GM12878 (cell line): ENCODE results near the gene SPEG. TPM values are rescaled to one million over a fixed set of nuclear protein-coding genes. Genes with fewer than 3 reads are reported as not detected.

Experiments used
- BACH1 ChIP-seq: fragments of 450-650 bp; IDR thresholded peaks from 2 replicates; pipeline ENCODE4 v1.6.1; 2017; ENCODE audit warnings: mild to moderate bottlenecking, borderline replicate concordance
- BHLHE40 ChIP-seq, 2 experiments: fragments of 450-650 bp in 1 of 2; IDR thresholded peaks; 2 replicates each; pipeline ENCODE4 v1.6.1; 2011 to 2017; ENCODE audit warnings: low read depth in 2 of 2, borderline replicate concordance in 1 of 2, improper control_type of control experiment in 1 of 2, low read length in 1 of 2, mild to moderate bottlenecking in 1 of 2
- CBX3 ChIP-seq: fragments of 200-600 bp; sonication (generic); IDR thresholded peaks from 2 replicates; pipeline ENCODE4 v1.6.1; 2016; ENCODE audit warnings: low read depth, borderline replicate concordance
- CTCF ChIP-seq, 3 experiments: IDR thresholded peaks in 2 of 3; conservative IDR thresholded peaks in 1 of 3; 2 replicates each; pipeline ENCODE4 v1.5.1; 2011; ENCODE audit warnings: low read depth in 3 of 3, low read length in 3 of 3, mild to moderate bottlenecking in 3 of 3, control low read depth in 2 of 3, moderate library complexity in 2 of 3, inconsistent platforms in 1 of 3, mixed read lengths in 1 of 3; ENCODE audit not compliant: control insufficient read depth in 2 of 3, insufficient read depth in 1 of 3; ENCODE audit errors: extremely low read depth in 1 of 3
- EGR1 ChIP-seq, 2 experiments: IDR thresholded peaks; 1 replicate in 1 of 2; 2 replicates in 1 of 2; pipeline ENCODE4 v1.6.1; 2011 to 2012; ENCODE audit warnings: low read depth in 2 of 2, low read length in 2 of 2, borderline replicate concordance in 1 of 2, mild to moderate bottlenecking in 1 of 2, moderate library complexity in 1 of 2
- IKZF2 ChIP-seq, 2 experiments: fragments of 450-650 bp; IDR thresholded peaks; 2 replicates each; pipeline ENCODE4 v1.6.1; 2017; ENCODE audit warnings: mild to moderate bottlenecking in 2 of 2, moderate library complexity in 2 of 2
- LARP7 ChIP-seq: fragments of 450-650 bp; IDR thresholded peaks from 2 replicates; pipeline ENCODE4 v1.6.1; 2017; ENCODE audit warnings: mild to moderate bottlenecking
- MAX ChIP-seq: IDR thresholded peaks from 2 replicates; pipeline ENCODE4 v1.6.1; 2012; ENCODE audit warnings: low read depth, low read length, improper control_type of control experiment
- MXI1 ChIP-seq: fragments of 150-350 bp; IDR thresholded peaks from 2 replicates; pipeline ENCODE4 v1.6.1; 2011; ENCODE audit warnings: low read depth, mild to moderate bottlenecking, inconsistent platforms, low read length, improper control_type of control experiment
- NBN ChIP-seq: fragments of 450-650 bp; IDR thresholded peaks from 2 replicates; pipeline ENCODE4 v1.6.1; 2016
- NRF1 ChIP-seq: conservative IDR thresholded peaks from 2 replicates; pipeline ENCODE4 v1.6.1; 2011; ENCODE audit warnings: mild to moderate bottlenecking, low read depth, low read length, improper control_type of control experiment
- RUNX3 ChIP-seq: IDR thresholded peaks from 2 replicates; pipeline ENCODE4 v1.6.1; 2012; ENCODE audit warnings: low read length, inconsistent platforms
- ZNF592 ChIP-seq: fragments of 450-650 bp; IDR thresholded peaks from 2 replicates; pipeline ENCODE4 v1.6.1; 2017; ENCODE audit warnings: mild to moderate bottlenecking, moderate library complexity
- ZNF687 ChIP-seq: fragments of 450-650 bp; IDR thresholded peaks from 2 replicates; pipeline ENCODE4 v1.6.1; 2017; ENCODE audit warnings: mild to moderate bottlenecking, moderate library complexity
- polyA plus RNA-seq, 11 experiments: library from polyadenylated mRNA; depleted of rRNA in 4 of 11; unstranded in 6 of 11; stranded (reverse) in 5 of 11; fragments of >200 nt; fragmentation: Nextera tagmentation in 4 of 11; fragmentation: Illumina TruSeq in 1 of 11; extraction: Ambion mirVana in 4 of 11; extraction: Trizol in 1 of 11; gene quantifications; 1 replicate in 1 of 11; 2 replicates in 10 of 11; pipeline versions ENCODE4 v1.2.1 to v1.2.3, GENCODE V29; 2011 to 2016; ENCODE audit warnings: inconsistent platforms in 2 of 11, missing spikeins in 2 of 11, low read depth in 1 of 11
- total RNA-seq, 4 experiments: library from RNA; depleted of rRNA in 3 of 4; stranded (reverse); fragments of >200 nt in 3 of 4; fragmentation: Illumina TruSeq in 1 of 4; extraction: Trizol in 1 of 4; gene quantifications; 2 replicates each; pipeline versions ENCODE4 v1.2.1 to v1.2.3, GENCODE V29; 2013 to 2021

SPEG gene
- total and polyA plus RNA-seq, 10 of the 15 experiments (the other 5 are each of a cell fraction or from before 2014, with no cell fraction given) = 0.03 to 0.28 TPM; not detected in 8

- TF ChIP-seq ZNF687 (peak; percentile 33; the same call in 1 of the 2 replicates), NBN (no peak), RUNX3 (peak; percentile 21; the same call in 1 of the 2 replicates), IKZF2 (IDR thresholded peaks at IDR 0.05) (no peak), ZNF592 (0 out of 2 replicates have a peak, but pooled peaks have one; percentile 49), CBX3 (no peak), MXI1 (peak; percentile 41; the same call in 1 of the 2 replicates), LARP7 (peak; percentile 71), EGR1 (IDR thresholded peaks at IDR 0.05; ENCODE audit: borderline replicate concordance in 1 of 2, low read depth in 2 of 2, low read length in 2 of 2) (peak in 1 of 2 experiments; percentile 98; a peak in 2 of 3 replicates), MAX (peak; percentile 55; the same call in 1 of the 2 replicates), BACH1 (peak; percentile 98), NRF1 (0 out of 2 replicates have a peak, but pooled peaks have one; percentile 14), BHLHE40 (IDR thresholded peaks at IDR 0.05; ENCODE audit: borderline replicate concordance in 1 of 2, low read depth in 2 of 2, low read length in 1 of 2) (peak; percentile 63 to 81; a peak in 3 of 4 replicates), CTCF (IDR thresholded peaks at IDR 0.05 in 2 of 3, conservative IDR thresholded peaks at IDR 0.05 in 1 of 3; ENCODE audit: control insufficient read depth in 2 of 3, extremely low read depth in 1 of 3, insufficient read depth in 1 of 3, low read depth in 3 of 3, low read length in 3 of 3) (peak; percentile 48 to 67 (median 63); a peak in 5 of 6 replicates)
These were observed 46.3 kb upstream of the SPEG start (continued) for GRCh38 chr2:219388121-219388906.
